SKM-1 (cell line): ENCODE data around the gene NAPSA.

Experiments used
- DNase-seq: peaks from one replicate; lab custom pipeline; 2025; ENCODE audit not compliant: unreplicated experiment; lab: John Stamatoyannopoulos, UW

The NAPSA gene

DNA sequence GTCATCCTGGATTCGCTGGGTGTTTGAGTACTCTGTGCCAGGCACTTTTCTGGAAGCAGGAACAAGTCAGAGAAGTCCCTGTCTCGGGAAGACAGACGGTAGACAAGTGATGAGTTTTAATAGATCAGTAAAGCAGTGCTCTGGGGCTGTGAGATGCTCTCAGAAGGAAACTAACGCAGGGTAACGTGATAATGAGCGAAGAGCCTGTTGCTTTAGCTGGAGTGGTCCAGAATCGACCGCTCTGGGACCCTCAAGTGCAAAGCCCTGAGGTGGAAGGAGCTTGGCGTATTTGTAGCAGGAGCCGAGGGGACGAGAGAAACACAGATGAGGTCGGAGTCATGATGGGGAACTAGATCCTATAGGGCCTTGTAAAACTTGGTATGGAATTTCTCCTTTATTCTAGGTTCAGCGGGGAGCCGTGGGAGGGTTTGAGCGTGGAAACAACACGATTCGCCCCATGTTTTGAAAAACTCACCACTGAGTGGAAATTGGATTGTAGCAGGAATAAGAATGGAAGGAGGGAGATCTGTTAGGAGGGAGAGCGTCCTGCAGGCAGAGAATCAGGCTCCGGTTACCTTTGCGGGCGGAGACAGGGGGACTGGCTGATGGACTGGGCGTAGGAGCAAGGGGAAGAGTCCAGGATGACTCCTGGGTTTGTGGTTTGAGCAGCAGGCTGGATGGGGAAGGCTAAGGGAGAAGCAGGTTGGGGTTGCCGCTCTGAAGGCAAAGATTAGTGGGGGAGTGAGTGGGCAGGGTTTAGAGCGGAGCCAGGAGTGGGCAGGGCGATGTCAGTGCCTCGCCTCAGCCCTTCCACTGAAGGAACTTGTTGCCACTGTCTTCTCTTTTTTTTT, 19.5 kb upstream of the NAPSA start:
- no peak for DNase-seq

DNA sequence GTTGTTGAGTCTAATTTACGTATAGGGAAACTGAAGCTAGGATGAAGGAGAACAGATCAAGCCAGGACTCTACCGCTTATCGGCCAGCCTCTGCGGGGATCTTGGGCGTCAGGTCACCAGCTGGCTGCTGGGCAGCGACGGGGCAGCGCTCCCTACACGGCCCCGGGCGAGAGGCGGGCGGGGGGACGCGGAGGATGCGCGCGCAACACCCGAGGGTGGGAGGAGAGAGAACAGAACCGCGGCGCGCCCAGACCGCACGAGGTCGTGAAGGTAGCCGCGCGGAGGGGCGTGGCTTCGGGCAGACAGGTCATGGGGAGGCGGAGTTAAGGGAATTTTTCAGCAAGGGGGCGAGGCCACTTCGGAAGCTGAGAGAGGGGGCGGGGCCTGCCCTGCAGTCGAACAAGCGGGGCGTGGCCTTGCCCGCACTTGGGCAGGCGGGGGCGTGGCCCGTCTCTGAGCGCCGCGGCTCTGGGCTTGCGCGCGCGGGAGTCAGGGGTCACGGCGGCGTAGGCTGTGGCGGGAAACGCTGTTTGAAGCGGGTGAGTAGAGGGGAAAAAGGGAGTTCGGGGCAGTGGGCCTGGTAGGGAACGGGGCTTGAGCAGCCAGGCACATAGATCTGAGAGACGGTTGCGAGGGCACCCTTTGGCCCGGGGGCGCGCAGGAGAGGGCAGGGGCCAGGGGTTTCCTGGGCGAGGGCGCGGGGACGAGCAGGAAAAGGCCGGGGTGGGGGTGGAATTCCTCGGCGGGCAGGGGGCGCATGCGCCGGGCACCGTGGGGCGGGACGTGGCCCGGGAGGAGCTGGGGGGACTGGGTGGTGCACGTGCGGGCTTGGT, 18.6 kb upstream of the NAPSA start, which contains the start of gene POLD1:
Gene POLD1 (plus strand): TSS at position 496 of the 833 bp plus-strand sequence. CDS start 14,505 bp downstream, outside the sequence.
- peak; percentile 86 for DNase-seq

- DNase-seq = no peak
Observed at GRCh38 chr19:50383001-50383851, 17.8 kb upstream of the NAPSA start.

GRCh38 chr19:50381881-50382729, 16.7 kb upstream of the NAPSA start:
- DNase-seq = no peak

DNA sequence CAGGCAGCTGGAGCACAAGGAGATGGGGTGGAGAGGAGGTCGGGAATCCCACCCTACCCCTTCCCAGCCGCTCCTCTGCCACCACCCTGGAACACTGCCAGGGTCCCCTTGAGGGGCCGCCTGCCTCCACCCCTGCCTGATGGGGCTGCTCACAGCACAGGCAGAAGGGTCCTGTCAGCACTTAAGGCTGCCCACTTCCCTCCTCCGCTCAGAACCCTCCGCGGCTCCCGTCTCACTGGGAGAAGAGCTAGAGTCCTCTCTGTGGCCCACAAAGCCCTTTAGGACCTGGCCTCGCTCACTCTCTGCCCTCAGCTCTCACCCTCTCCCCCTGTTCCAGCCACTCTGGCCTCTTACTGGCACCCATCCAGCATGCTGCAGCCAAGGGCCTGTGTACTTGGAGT, 15.3 kb upstream of the NAPSA start:
- no peak for DNase-seq

DNA sequence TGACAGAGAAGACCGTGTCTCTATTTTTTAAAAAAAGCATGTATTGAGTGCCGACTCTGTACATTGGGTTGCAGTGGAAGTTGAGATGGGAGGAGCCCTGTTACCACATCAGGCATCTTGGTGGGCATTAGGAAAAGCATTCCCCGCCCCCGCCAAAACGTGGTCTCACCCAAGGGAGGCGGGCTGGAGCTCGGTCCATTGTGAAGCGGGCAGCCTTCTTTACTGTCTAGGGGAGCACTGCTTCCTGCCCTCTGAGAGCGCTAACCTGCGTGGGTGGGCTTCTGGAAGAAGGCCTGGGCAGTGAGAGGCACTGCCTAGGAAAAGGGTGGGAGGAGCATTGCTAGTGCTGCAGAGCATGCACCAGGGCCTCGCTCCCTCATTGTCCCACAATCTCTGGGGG, 14.7 kb upstream of the NAPSA start:
- DNase-seq = no peak

- DNase-seq = no peak
Observed at GRCh38 chr19:50379602-50380001, 14.2 kb upstream of the NAPSA start.

DNA sequence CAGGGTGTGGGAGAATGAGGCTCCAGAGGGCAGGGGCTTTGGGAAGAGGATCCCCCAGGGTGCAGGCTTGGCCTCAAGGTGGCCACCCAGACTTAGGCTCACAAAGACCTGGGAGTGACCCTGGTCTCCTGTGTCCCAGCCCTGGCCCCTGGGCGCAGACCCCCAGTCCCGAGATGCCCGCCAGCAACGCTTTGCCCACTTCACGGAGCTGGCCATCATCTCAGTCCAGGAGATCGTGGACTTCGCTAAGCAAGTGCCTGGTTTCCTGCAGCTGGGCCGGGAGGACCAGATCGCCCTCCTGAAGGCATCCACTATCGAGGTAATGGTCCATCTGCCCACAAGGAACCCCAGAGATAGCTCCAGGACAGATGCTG, 13.4 kb upstream of the NAPSA start:
- no peak for DNase-seq

DNA sequence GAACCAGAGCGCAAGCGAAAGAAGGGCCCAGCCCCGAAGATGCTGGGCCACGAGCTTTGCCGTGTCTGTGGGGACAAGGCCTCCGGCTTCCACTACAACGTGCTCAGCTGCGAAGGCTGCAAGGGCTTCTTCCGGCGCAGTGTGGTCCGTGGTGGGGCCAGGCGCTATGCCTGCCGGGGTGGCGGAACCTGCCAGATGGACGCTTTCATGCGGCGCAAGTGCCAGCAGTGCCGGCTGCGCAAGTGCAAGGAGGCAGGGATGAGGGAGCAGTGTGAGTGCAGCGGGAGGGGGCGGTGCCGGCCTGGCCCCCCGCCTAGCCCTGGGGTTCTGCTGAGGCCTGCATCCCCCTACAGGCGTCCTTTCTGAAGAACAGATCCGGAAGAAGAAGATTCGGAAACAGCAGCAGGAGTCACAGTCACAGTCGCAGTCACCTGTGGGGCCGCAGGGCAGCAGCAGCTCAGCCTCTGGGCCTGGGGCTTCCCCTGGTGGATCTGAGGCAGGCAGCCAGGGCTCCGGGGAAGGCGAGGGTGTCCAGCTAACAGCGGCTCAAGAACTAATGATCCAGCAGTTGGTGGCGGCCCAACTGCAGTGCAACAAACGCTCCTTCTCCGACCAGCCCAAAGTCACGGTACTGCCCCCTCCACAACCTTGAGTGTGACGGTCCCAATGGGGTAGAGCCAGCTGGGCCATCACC, 12.9 kb upstream of the NAPSA start:
- no peak for DNase-seq

DNA sequence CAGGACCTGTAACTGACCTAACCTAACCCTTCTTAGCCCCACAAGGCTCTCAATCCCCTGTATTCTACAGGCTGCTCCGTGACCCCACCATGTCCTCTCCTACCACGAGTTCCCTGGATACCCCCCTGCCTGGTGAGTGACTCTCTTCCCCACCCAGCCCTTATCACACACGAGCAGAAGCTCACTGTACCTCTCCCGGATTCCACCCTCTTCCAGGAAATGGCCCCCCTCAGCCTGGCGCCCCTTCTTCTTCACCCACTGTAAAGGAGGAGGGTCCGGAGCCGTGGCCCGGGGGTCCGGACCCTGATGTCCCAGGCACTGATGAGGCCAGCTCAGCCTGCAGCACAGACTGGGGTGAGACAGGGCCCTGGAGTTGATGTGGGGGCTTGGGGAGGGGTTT, 12.1 kb upstream of the NAPSA start:
- no peak for DNase-seq

- DNase-seq = no peak
Observed at GRCh38 chr19:50377051-50377461, 11.6 kb upstream of the NAPSA start.

DNA sequence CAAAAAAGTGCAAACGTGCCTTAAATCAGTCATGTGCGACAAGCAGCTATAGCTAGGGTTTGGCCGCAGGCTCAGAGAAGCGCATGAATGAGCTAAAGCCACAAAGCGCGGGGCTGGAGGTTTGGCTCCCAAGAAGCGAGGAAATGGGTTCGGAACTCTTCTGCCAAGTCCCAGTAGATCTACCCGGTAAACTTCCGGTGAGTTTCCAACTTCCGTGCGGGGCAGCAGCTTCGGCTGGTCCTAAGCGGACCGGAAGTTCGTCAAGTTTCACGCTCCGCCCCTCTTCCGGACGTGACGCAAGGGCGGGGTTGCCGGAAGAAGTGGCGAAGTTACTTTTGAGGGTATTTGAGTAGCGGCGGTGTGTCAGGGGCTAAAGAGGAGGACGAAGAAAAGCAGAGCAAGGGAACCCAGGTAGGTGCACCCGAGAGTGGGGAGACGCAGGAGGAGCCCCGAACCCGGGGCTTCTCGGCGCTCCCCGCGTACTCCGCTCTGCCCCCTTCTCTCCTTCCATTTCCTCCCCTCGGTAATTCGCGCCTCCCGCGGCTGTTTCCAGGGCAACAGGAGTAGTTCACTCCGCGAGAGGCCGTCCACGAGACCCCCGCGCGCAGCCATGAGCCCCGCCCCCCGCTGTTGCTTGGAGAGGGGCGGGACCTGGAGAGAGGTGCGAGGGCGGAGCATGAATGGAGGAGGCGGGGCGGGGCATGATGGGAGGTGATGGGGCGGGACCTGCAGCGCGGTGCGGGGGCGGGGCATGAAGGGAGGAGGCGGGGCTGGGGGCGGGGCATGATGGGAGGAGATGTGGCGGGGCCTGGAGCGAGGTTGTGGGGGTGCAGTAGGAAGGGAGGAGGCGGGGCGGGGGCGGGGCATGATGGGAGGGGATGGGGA, 11.0 kb upstream of the NAPSA start, which contains the start of gene NR1H2:
Gene NR1H2 (plus strand): TSS at position 292 of the 885 bp plus-strand sequence. CDS start 1,149 bp downstream, outside the sequence.
- peak; percentile 71 for DNase-seq

GRCh38 chr19:50371914-50372475, 6.6 kb upstream of the NAPSA start:
- peak; percentile 15 for DNase-seq

GRCh38 chr19:50368649-50369570, 3.5 kb upstream of the NAPSA start:
- peak; percentile 27 for DNase-seq

- DNase-seq = no peak
Observed at GRCh38 chr19:50362656-50363424, 2.6 kb downstream of the NAPSA start.

DNA sequence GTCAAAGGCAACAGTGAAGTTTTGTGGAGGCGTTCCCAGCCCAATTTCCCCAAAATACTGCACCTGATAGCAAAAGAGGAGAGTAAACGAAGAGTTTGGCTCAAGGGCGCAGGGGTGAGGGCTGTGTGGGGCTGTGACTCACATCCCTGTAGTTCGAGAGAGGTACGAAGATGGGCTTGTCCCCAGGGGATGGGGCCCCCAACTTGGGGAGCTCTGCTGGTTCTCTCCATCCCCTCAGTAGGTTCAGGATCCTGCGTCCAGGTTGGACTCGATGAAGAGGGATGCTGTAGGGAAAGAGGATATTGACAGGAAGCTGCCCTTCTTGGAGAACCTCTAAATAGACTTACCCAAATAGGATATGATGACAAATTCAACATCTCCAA, 3.4 kb downstream of the NAPSA start:
- no peak for DNase-seq
